A673 (cell line): ENCODE data around the gene CARM1. TPM values are rescaled to one million over a fixed set of nuclear protein-coding genes. Genes with fewer than 3 reads are reported as not detected.

ENCODE experiments used
- BruUV-seq: library from RNA; stranded (reverse); fragments of 400-500 nt; replicated peaks from 2 replicates; lab custom pipeline; 2021; lab: Mats Ljungman, UMichigan
- CTCF ChIA-PET: fragments of 300-600 bp; sonication (Branson Sonifier 250); formaldehyde crosslinking; loops from one replicate; lab custom pipeline; 2022; ENCODE audit warnings: antibody characterized with exemption; lab: Charles Lee
- POLR2A ChIA-PET: fragments of 300-600 bp; sonication (Branson Sonifier 250); formaldehyde crosslinking; loops from one replicate; lab custom pipeline; 2022; ENCODE audit warnings: antibody characterized with exemption; ENCODE audit not compliant: low non-redundant PET; lab: Charles Lee
- DNase-seq: peaks from one replicate; pipeline ENCODE4 v3.0.0-alpha.2; 2015; ENCODE audit warnings: low spot score
- H3K27ac ChIP-seq: fragments of 200-600 bp; sonication (generic); 2 replicates; pipeline ENCODE4 v1.5.1; 2016; ENCODE audit warnings: mixed run types, low read depth, mild to moderate bottlenecking, mixed read lengths, antibody characterized with exemption, low read length; ENCODE audit not compliant: poor library complexity, severe bottlenecking
- H3K27me3 ChIP-seq: fragments of 200-600 bp; sonication (generic); replicated peaks from 2 replicates; pipeline ENCODE4 v1.6.1; 2017; ENCODE audit warnings: mixed run types, low read depth, mild to moderate bottlenecking, mixed read lengths, antibody characterized with exemption, low read length; ENCODE audit not compliant: insufficient read depth, poor library complexity
- H3K36me3 ChIP-seq: fragments of 200-600 bp; sonication (generic); 2 replicates; pipeline ENCODE4 v1.6.1; 2016; ENCODE audit warnings: mixed run types, mild to moderate bottlenecking, mixed read lengths, antibody characterized with exemption, low read length; ENCODE audit not compliant: insufficient read depth, poor library complexity, severe bottlenecking
- H3K4me1 ChIP-seq: fragments of 200-600 bp; sonication (generic); 2 replicates; pipeline ENCODE4 v1.6.1; 2017; ENCODE audit warnings: mixed run types, mild to moderate bottlenecking, mixed read lengths, antibody characterized with exemption, low read length; ENCODE audit not compliant: insufficient read depth, poor library complexity, severe bottlenecking
- H3K4me3 ChIP-seq: fragments of 200-600 bp; sonication (generic); 2 replicates; pipeline ENCODE4 v1.5.1; 2016; ENCODE audit warnings: low read depth, mixed run types, mild to moderate bottlenecking, mixed read lengths, low read length; ENCODE audit not compliant: poor library complexity, severe bottlenecking
- H3K9me3 ChIP-seq: fragments of 200-600 bp; sonication (generic); 2 replicates; pipeline ENCODE4 v1.6.1; 2016; ENCODE audit warnings: mixed run types, low read depth, mild to moderate bottlenecking, mixed read lengths, antibody characterized with exemption, low read length; ENCODE audit not compliant: poor library complexity, severe bottlenecking
- CTCF ChIP-seq: fragments of 300-800, 200-600 bp; sonication (generic); conservative IDR thresholded peaks from 2 replicates; pipeline ENCODE4 v1.5.1; 2017; ENCODE audit warnings: low read depth, mild to moderate bottlenecking, antibody characterized with exemption, low read length, moderate library complexity, mixed read lengths
- EZH2 ChIP-seq: fragments of 200-600 bp; sonication (generic); IDR thresholded peaks from 2 replicates; pipeline ENCODE4 v1.6.1; 2017; ENCODE audit warnings: borderline replicate concordance, low read depth, mild to moderate bottlenecking, mixed read lengths, antibody characterized with exemption, low read length; ENCODE audit not compliant: poor library complexity, severe bottlenecking
- intact Hi-C: fragments of 100-400 bp; cut with micrococcal nuclease; formaldehyde crosslinking; loops from one replicate; pipeline ENCODE4 v1.10.0; 2022; ENCODE audit not compliant: unreplicated experiment
- total RNA-seq: library from RNA; stranded (reverse); gene quantifications from 2 replicates; pipeline ENCODE4 v1.2.3, GENCODE V29; 2021

CARM1 gene
- total RNA-seq, 1 experiment from 2014 or later = 78.7 TPM

- no peak for DNase-seq
- Histone ChIP-seq H3K27me3 (no peaks in the 10 kb centered on the region), H3K27ac (no peak overlapping the region), H3K36me3 (peaks cover 6% of the 10 kb centered on the region), H3K9me3 (no peaks in the 10 kb centered on the region), H3K4me1 (peaks cover 3% of the 10 kb centered on the region), H3K4me3 (no peak overlapping the region)
- POLR2A ChIA-PET = no interaction called here
- TF ChIP-seq EZH2 = no peak
- no peak for TF ChIP-seq CTCF
- intact Hi-C loops = no loop called here
- BruUV-seq = no TSS peak
- CTCF ChIA-PET = no interaction called here
Observed at GRCh38 chr19:10963865-10964264, 92.5 kb downstream of the CARM1 start.

GRCh38 chr19:10964903-10965302 is 93.5 kb downstream of the CARM1 start:
- BruUV-seq = no TSS peak
- H3K4me1 ChIP-seq = peaks cover 3% of the 10 kb centered on the region
- peaks cover 6% of the 10 kb centered on the region for H3K36me3 ChIP-seq
- intact Hi-C loops = no loop called here
- peak overlapping the region; percentile 43 for H3K27ac ChIP-seq
- DNase-seq = no peak
- H3K9me3 ChIP-seq = no peaks in the 10 kb centered on the region
- CTCF ChIA-PET = no interaction called here
- POLR2A ChIA-PET = no interaction called here
- H3K27me3 ChIP-seq = no peaks in the 10 kb centered on the region
- no peak overlapping the region for H3K4me3 ChIP-seq
- TF ChIP-seq CTCF (peak; percentile 34; the same call in 1 of the 2 replicates), EZH2 (no peak)

- Histone ChIP-seq H3K27me3 (no peaks in the 10 kb centered on the region), H3K36me3 (peaks cover 6% of the 10 kb centered on the region), H3K27ac (no peak overlapping the region), H3K9me3 (no peaks in the 10 kb centered on the region), H3K4me3 (no peak overlapping the region), H3K4me1 (peaks cover 3% of the 10 kb centered on the region)
- TF ChIP-seq CTCF (no peak), EZH2 (no peak)
- DNase-seq = no peak
- BruUV-seq = no TSS peak
- ChIA-PET CTCF (no interaction called here), POLR2A (no interaction called here)
- intact Hi-C loops = no loop called here
Observed at GRCh38 chr19:10965398-10965797, 94.0 kb downstream of the CARM1 start.
